HepG2 (cell line): ENCODE results near the gene TSHZ2.

ENCODE experiments used
- BRCA1 ChIP-seq: sonication (generic); formaldehyde crosslinking; IDR thresholded peaks from 2 replicates; pipeline ENCODE4 v1.4.0; 2020; ENCODE audit warnings: missing genetic modification reagents
- CHD2 ChIP-seq: IDR thresholded peaks from 2 replicates; pipeline ENCODE4 v1.6.1; 2011; ENCODE audit warnings: low read depth, low read length, improper control_type of control experiment
- CTCF ChIP-seq: sonication (generic); formaldehyde crosslinking; IDR thresholded peaks from 2 replicates; pipeline ENCODE4 v1.5.0; 2020; ENCODE audit warnings: mild to moderate bottlenecking, missing genetic modification reagents, moderate library complexity
- EHMT2 ChIP-seq: fragments of 200-600 bp; sonication (generic); IDR thresholded peaks from 2 replicates; pipeline ENCODE4 v1.7.0; 2017; ENCODE audit warnings: antibody characterized with exemption, low read depth, low read length, borderline replicate concordance
- GLI4 ChIP-seq: sonication (generic); formaldehyde crosslinking; IDR thresholded peaks from 2 replicates; pipeline ENCODE4 v1.5.1; 2020; ENCODE audit warnings: missing genetic modification reagents, mild to moderate bottlenecking, moderate library complexity, borderline replicate concordance
- POLR2A ChIP-seq, 2 experiments: IDR thresholded peaks; 2 replicates each; pipeline ENCODE4 v1.6.1; 2011; ENCODE audit warnings: low read depth in 2 of 2, low read length in 2 of 2, mild to moderate bottlenecking in 1 of 2, moderate library complexity in 1 of 2; ENCODE audit not compliant: insufficient read depth in 1 of 2
- SIN3A ChIP-seq: IDR thresholded peaks from 2 replicates; pipeline ENCODE4 v1.6.1; 2011; ENCODE audit warnings: low read depth, mild to moderate bottlenecking, control low read depth, low read length, borderline replicate concordance
- SMAD3 ChIP-seq: sonication (generic); formaldehyde crosslinking; IDR thresholded peaks from 2 replicates; pipeline ENCODE4 v1.4.0; 2020; ENCODE audit warnings: missing genetic modification reagents
- ZBTB8A ChIP-seq: sonication (generic); formaldehyde crosslinking; IDR thresholded peaks from 2 replicates; pipeline ENCODE4 v1.4.0; 2020; ENCODE audit warnings: mild to moderate bottlenecking, low read depth, missing genetic modification reagents, borderline replicate concordance
- ZNF124 ChIP-seq: sonication (generic); formaldehyde crosslinking; IDR thresholded peaks from 2 replicates; pipeline ENCODE4 v1.4.0; 2020; ENCODE audit warnings: missing genetic modification reagents
- ZNF615 ChIP-seq: sonication (generic); formaldehyde crosslinking; IDR thresholded peaks from 2 replicates; pipeline ENCODE4 v1.5.0; 2020; ENCODE audit warnings: mild to moderate bottlenecking, missing genetic modification reagents, borderline replicate concordance
- ZNF7 ChIP-seq: IDR thresholded peaks from 2 replicates; pipeline ENCODE4 v1.6.1; 2016; ENCODE audit warnings: missing biosample characterization, missing genetic modification reagents

GRCh38 chr20:53412577-53413185 is 440.5 kb downstream of the TSHZ2 start:
- no peak for TF ChIP-seq ZNF615 (CRISPR knock-in tag)
- TF ChIP-seq BRCA1 (CRISPR knock-in tag), result no peak
- TF ChIP-seq CHD2, result no peak
- no peak for TF ChIP-seq POLR2A (IDR thresholded peaks at IDR 0.05; ENCODE audit: insufficient read depth in 1 of 2, low read depth in 2 of 2, low read length in 2 of 2)
- no peak for TF ChIP-seq ZNF124 (CRISPR knock-in tag)
- no peak for TF ChIP-seq CTCF (CRISPR knock-in tag)
- TF ChIP-seq SIN3A, result no peak
- TF ChIP-seq ZBTB8A (CRISPR knock-in tag), result no peak
- TF ChIP-seq ZNF7 (CRISPR knock-in tag), result no peak
- no peak for TF ChIP-seq SMAD3 (CRISPR knock-in tag)
- TF ChIP-seq GLI4, result no peak
- TF ChIP-seq EHMT2, result no peak
